Forelimb muscle (tissue), 1 donor: ENCODE data around the gene PYCR2. TPM values are rescaled to one million over a fixed set of nuclear protein-coding genes. Genes with fewer than 3 reads are reported as not detected.

Experiments used
- DNase-seq: peaks from one replicate; pipeline ENCODE4 v3.0.0-alpha.2; 2013; ENCODE audit warnings: low read depth
- polyA plus RNA-seq: library from polyadenylated mRNA; unstranded; fragments of 120-200 nt; gene quantifications from one replicate; pipeline ENCODE4 v1.2.1, GENCODE V29; 2013; ENCODE audit not compliant: insufficient read length

The PYCR2 gene
- polyA plus RNA-seq, 1 donor = 35.6 TPM

- no peak for DNase-seq
Observed at GRCh38 chr1:225876900-225877510, 47.0 kb downstream of the PYCR2 start.

GRCh38 chr1:225875044-225875815 is 48.8 kb downstream of the PYCR2 start:
- no peak for DNase-seq

GRCh38 chr1:225874431-225874830 is 49.6 kb downstream of the PYCR2 start:
- DNase-seq = no peak

- no peak for DNase-seq
Observed at GRCh38 chr1:225873281-225873850, 50.7 kb downstream of the PYCR2 start.

GRCh38 chr1:225872075-225872430 is 52.0 kb downstream of the PYCR2 start:
- no peak for DNase-seq

- DNase-seq = no peak
Observed at GRCh38 chr1:225871359-225872074, 52.5 kb downstream of the PYCR2 start.

GRCh38 chr1:225870911-225871310 is 53.1 kb downstream of the PYCR2 start:
- no peak for DNase-seq

Other genes with a start within 250 kb of the PYCR2 start
- gene SRP9, start 146.4 kb downstream of the PYCR2 start, polyA plus RNA-seq = 168 TPM
- 25.9 TPM for gene EPHX1, start 114.1 kb downstream of the PYCR2 start, polyA plus RNA-seq
- gene TMEM63A, start 41.9 kb downstream of the PYCR2 start, polyA plus RNA-seq = 24.7 TPM
- 0.57 TPM for gene LEFTY1, start 35.1 kb downstream of the PYCR2 start, polyA plus RNA-seq
- gene LEFTY2, start 17.0 kb upstream of the PYCR2 start, polyA plus RNA-seq = 6.4 TPM
- gene SDE2, start 75.1 kb upstream of the PYCR2 start, polyA plus RNA-seq = 13.3 TPM
- 555 TPM for gene H3-3A, start 138.5 kb upstream of the PYCR2 start, polyA plus RNA-seq